ENCODE results near the gene LPP.

Gene LPP

GRCh38 chr3:188171682-188172467, 17.9 kb downstream of the LPP start:
- no peak for DNase-seq

GRCh38 chr3:188174317-188175044, 20.5 kb downstream of the LPP start:
- peak in 1 of 2 experiments; percentile 10 for DNase-seq

GRCh38 chr3:188176476-188176875, 22.5 kb downstream of the LPP start:
- DNase-seq: no peak

GRCh38 chr3:188176884-188177283, 22.9 kb downstream of the LPP start:
- no peak for DNase-seq

- DNase-seq: no peak
These were observed 23.8 kb downstream of the LPP start for GRCh38 chr3:188177721-188178120.

GRCh38 chr3:188178293-188178936, 24.5 kb downstream of the LPP start:
- DNase-seq: no peak

- no peak for DNase-seq
These were observed 25.3 kb downstream of the LPP start for GRCh38 chr3:188179006-188179966.

- no peak for DNase-seq
These were observed 26.2 kb downstream of the LPP start for GRCh38 chr3:188180114-188180513.

GRCh38 chr3:188183452-188183851, 29.5 kb downstream of the LPP start:
- no peak for DNase-seq

- DNase-seq: no peak
These were observed 30.2 kb downstream of the LPP start for GRCh38 chr3:188184160-188184559.

- DNase-seq: no peak
These were observed 30.7 kb downstream of the LPP start for GRCh38 chr3:188184649-188185048.

- no peak for DNase-seq
These were observed 31.8 kb downstream of the LPP start for GRCh38 chr3:188185717-188186251.

- DNase-seq: no peak
These were observed 33.1 kb downstream of the LPP start for GRCh38 chr3:188187053-188187452.

GRCh38 chr3:188188911-188189310, 35.0 kb downstream of the LPP start:
- no peak for DNase-seq

GRCh38 chr3:188191460-188191859, 37.5 kb downstream of the LPP start:
- DNase-seq: no peak

GRCh38 chr3:188192034-188192433, 38.1 kb downstream of the LPP start:
- no peak for DNase-seq

GRCh38 chr3:188194332-188194731, 40.4 kb downstream of the LPP start:
- no peak for DNase-seq

GRCh38 chr3:188196232-188196990, 42.5 kb downstream of the LPP start:
- no peak for DNase-seq

- DNase-seq: no peak
These were observed 43.5 kb downstream of the LPP start for GRCh38 chr3:188197388-188197847.

- no peak for DNase-seq
These were observed 44.0 kb downstream of the LPP start for GRCh38 chr3:188198001-188198400.

GRCh38 chr3:188198760-188199327, 44.9 kb downstream of the LPP start:
- no peak for DNase-seq
